Activated CD8-positive, alpha-beta T cell treated with anti-CD3 and anti-CD28 coated beads, Interleukin-2, amount 10 ng/mL, durations not matched to agents 7 days and 5 days (primary cell): ENCODE data around the gene PHF1. TPM values are rescaled to one million over a fixed set of nuclear protein-coding genes. Genes with fewer than 3 reads are reported as not detected.

ENCODE experiments used
- ATAC-seq: fragments of 150-1000 bp; cut with Tn5 transposase; one replicate; pipeline ENCODE4 v1.10.0; 2021; ENCODE audit warnings: moderate library complexity
- CTCF ChIA-PET: fragments of 350-600 bp; sonication (Branson Sonifier 250); formaldehyde crosslinking; loops from one replicate; lab custom pipeline; 2021; ENCODE audit warnings: antibody characterized with exemption; lab: Charles Lee
- POLR2A ChIA-PET: fragments of 350-600 bp; sonication (Branson Sonifier 250); formaldehyde crosslinking; loops from one replicate; lab custom pipeline; 2021; ENCODE audit warnings: antibody characterized with exemption; lab: Charles Lee
- DNase-seq: peaks from one replicate; pipeline ENCODE4 v3.0.0-alpha.2; 2020
- H3K27ac Mint-ChIP-seq: one replicate; pipeline ENCODE4 v1.8.0; 2021; ENCODE audit warnings: mild to moderate bottlenecking, mixed read lengths
- H3K27me3 Mint-ChIP-seq: one replicate; pipeline ENCODE4 v1.8.0; 2021; ENCODE audit warnings: low read depth, mixed read lengths
- H3K36me3 Mint-ChIP-seq: one replicate; pipeline ENCODE4 v1.8.0; 2021; ENCODE audit warnings: low read depth, mixed read lengths
- H3K4me1 Mint-ChIP-seq: one replicate; pipeline ENCODE4 v1.8.0; 2021; ENCODE audit warnings: low read depth, mixed read lengths
- H3K4me3 Mint-ChIP-seq: one replicate; pipeline ENCODE4 v1.8.0; 2021; ENCODE audit warnings: mild to moderate bottlenecking, mixed read lengths
- H3K9me3 Mint-ChIP-seq: one replicate; pipeline ENCODE4 v1.8.0; 2022; ENCODE audit warnings: mixed read lengths; ENCODE audit not compliant: insufficient read depth
- total RNA-seq, 2 experiments: library from RNA; stranded (reverse); gene quantifications; one replicate each; pipeline ENCODE4 v1.2.3, GENCODE V29; 2021

Gene PHF1
- total RNA-seq, 2 experiments from 2014 or later = 35.9 to 36.5 TPM

- CTCF ChIA-PET = interaction anchor here (0.7 to 2.3 kb wide), 2 partner anchors 19 to 32 kb away, joined by 3 to 9 read pairs; partner anchors contain the start of gene CUTA
- Mint-ChIP-seq H3K27ac (no peak overlapping the region), H3K27me3 (no peaks in the 10 kb centered on the region), H3K36me3 (peaks cover 29% of the 10 kb centered on the region), H3K4me1 (peaks cover 20% of the 10 kb centered on the region), H3K4me3 (no peak overlapping the region), H3K9me3 (no peaks in the 10 kb centered on the region)
- POLR2A ChIA-PET = interaction anchor here (0.9 kb wide), 1 partner anchor 19 kb away, joined by 5 read pairs; no protein-coding TSS in a partner anchor
- ATAC-seq (no peak), DNase-seq (no peak)
Observed at GRCh38 chr6:33450434-33450833, 39.6 kb downstream of the PHF1 start.

GRCh38 chr6:33451606-33452005, 40.8 kb downstream of the PHF1 start:
- Mint-ChIP-seq H3K27ac (no peak overlapping the region), H3K27me3 (no peaks in the 10 kb centered on the region), H3K4me1 (peaks cover 27% of the 10 kb centered on the region), H3K9me3 (no peaks in the 10 kb centered on the region), H3K36me3 (peaks cover 27% of the 10 kb centered on the region), H3K4me3 (no peak overlapping the region)
- ATAC-seq = no peak
- DNase-seq = no peak
- ChIA-PET CTCF (interaction anchor here (2.3 kb wide), 1 partner anchor 21 kb away, joined by 9 read pairs; no protein-coding TSS in a partner anchor), POLR2A (no interaction called here)

- CTCF ChIA-PET = no interaction called here
- H3K36me3 Mint-ChIP-seq = peaks cover 30% of the 10 kb centered on the region
- POLR2A ChIA-PET = no interaction called here
Observed at GRCh38 chr6:33452496-33452895, 41.7 kb downstream of the PHF1 start.

GRCh38 chr6:33453393-33454008, 42.7 kb downstream of the PHF1 start:
- ChIA-PET CTCF (interaction anchor here (1.1 to 2.3 kb wide), 5 partner anchors 18 to 134 kb away, joined by 3 to 10 read pairs (median 3); no protein-coding TSS in a partner anchor), POLR2A (interaction anchor here (0.6 to 2.6 kb wide), 7 partner anchors 22 to 262 kb away, joined by 3 to 14 read pairs (median 6); partner anchors contain the start of genes BAK1 and CUTA)
- H3K4me1 Mint-ChIP-seq = peaks cover 29% of the 10 kb centered on the region
- H3K9me3 Mint-ChIP-seq = no peaks in the 10 kb centered on the region
- ATAC-seq (no peak), DNase-seq (no peak)
- H3K27ac Mint-ChIP-seq = peak overlapping the region; percentile 88
- no peaks in the 10 kb centered on the region for H3K27me3 Mint-ChIP-seq
- H3K4me3 Mint-ChIP-seq = peak overlapping the region; percentile 94
- H3K36me3 Mint-ChIP-seq = peaks cover 24% of the 10 kb centered on the region

More at GRCh38 chr6:33452496-33452895, 41.7 kb downstream of the PHF1 start:
- no peak overlapping the region for H3K27ac Mint-ChIP-seq
- DNase-seq (no peak), ATAC-seq (no peak)
- no peak overlapping the region for H3K4me3 Mint-ChIP-seq
- H3K9me3 Mint-ChIP-seq = no peaks in the 10 kb centered on the region
- no peaks in the 10 kb centered on the region for H3K27me3 Mint-ChIP-seq
- H3K4me1 Mint-ChIP-seq = peaks cover 29% of the 10 kb centered on the region

DNA sequence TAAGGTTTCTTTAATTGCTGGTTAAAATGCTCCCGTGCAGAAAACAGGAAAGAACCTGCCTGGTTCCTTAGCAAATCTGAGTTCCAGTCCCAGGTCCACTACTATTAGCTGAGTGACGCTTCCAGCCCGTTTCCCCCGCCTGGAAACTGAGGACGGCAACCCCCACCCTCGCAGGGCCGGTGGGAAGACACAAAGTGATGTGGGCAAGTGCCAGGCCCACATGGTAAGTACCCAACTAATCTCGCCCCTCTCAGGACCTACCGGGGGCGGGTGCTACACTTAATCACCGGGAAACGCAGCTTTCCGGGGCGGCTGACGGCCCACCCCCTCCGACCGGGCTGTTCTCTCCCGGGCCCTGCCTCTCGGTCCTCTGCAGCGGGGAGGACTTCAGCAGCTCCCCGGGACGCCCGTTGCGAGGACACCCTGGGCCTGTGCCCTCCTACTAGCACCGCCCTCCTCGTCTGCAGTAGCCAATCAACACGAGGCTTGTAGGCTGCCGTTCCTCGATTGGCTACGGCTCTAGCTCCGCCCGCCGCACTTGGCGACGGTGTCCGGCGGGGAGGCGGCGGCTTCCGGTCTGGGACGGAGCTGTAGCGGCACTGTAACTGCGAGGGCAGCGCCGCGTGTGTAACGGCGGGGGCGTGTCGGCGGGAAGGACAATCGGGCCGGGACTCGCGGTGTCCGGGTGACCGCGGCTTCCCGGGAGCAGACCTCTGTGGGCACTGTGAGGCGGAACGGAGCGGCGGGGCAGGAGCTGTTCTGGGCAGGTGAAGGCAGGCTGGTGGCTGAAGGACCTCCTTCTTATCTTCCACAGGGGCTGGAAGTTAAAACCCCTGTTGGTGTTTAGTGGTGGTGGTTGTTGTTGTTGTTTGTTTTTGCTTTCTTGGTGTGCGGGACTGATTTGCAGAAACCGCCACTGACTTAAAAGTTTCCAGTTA, 43.5 kb downstream of the PHF1 start, which contains the start of gene ZBTB9:
Gene ZBTB9, plus strand, starts transcription at position 568 of the 938 bp plus-strand sequence. CDS start 525 bp downstream, outside the sequence.
- H3K27me3 Mint-ChIP-seq = peaks cover 2% of the 10 kb centered on the region
- ChIA-PET CTCF (interaction anchor here (0.6 to 2.3 kb wide), 9 partner anchors 19 to 153 kb away, joined by 3 to 10 read pairs (median 4); no protein-coding TSS in a partner anchor), POLR2A (interaction anchor here (0.6 to 2.6 kb wide), 11 partner anchors 23 to 261 kb away, joined by 3 to 14 read pairs (median 5); partner anchors contain the start of genes BAK1, CUTA and KIFC1)
- H3K9me3 Mint-ChIP-seq = no peaks in the 10 kb centered on the region
- peaks cover 17% of the 10 kb centered on the region for H3K36me3 Mint-ChIP-seq
- DNase-seq = peak; percentile 97
- peak; percentile 99 for ATAC-seq
- H3K4me1 Mint-ChIP-seq = peaks cover 29% of the 10 kb centered on the region
- peak within 1 kb of the TSS; percentile 88 for H3K27ac Mint-ChIP-seq
- H3K4me3 Mint-ChIP-seq = peak within 1 kb of the TSS; percentile 94

DNA sequence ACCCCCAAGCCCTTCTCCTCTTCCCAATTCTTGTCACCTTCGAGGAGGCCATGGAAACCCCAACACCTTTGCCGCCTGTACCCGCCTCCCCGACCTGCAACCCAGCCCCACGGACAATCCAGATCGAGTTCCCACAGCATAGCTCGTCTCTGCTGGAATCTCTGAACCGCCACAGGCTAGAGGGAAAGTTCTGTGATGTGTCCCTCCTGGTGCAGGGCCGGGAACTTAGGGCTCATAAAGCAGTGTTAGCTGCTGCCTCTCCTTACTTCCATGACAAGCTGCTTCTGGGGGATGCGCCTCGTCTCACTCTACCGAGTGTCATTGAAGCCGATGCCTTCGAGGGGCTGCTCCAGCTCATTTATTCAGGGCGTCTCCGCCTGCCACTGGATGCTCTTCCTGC, 44.2 kb downstream of the PHF1 start:
- peak overlapping the region; percentile 94 for H3K4me3 Mint-ChIP-seq
- peaks cover 29% of the 10 kb centered on the region for H3K4me1 Mint-ChIP-seq
- CTCF ChIA-PET = interaction anchor here (1.2 to 2.3 kb wide), 4 partner anchors 24 to 153 kb away, joined by 4 to 10 read pairs (median 6); no protein-coding TSS in a partner anchor
- peaks cover 2% of the 10 kb centered on the region for H3K27me3 Mint-ChIP-seq
- H3K27ac Mint-ChIP-seq = peak overlapping the region; percentile 88
- no peaks in the 10 kb centered on the region for H3K9me3 Mint-ChIP-seq
- DNase-seq (no peak), ATAC-seq (no peak)
- H3K36me3 Mint-ChIP-seq = peaks cover 16% of the 10 kb centered on the region
- POLR2A ChIA-PET = interaction anchor here (0.7 to 2.6 kb wide), 7 partner anchors 24 to 167 kb away, joined by 3 to 14 read pairs (median 5); partner anchors contain the start of genes BAK1, CUTA and KIFC1

DNA sequence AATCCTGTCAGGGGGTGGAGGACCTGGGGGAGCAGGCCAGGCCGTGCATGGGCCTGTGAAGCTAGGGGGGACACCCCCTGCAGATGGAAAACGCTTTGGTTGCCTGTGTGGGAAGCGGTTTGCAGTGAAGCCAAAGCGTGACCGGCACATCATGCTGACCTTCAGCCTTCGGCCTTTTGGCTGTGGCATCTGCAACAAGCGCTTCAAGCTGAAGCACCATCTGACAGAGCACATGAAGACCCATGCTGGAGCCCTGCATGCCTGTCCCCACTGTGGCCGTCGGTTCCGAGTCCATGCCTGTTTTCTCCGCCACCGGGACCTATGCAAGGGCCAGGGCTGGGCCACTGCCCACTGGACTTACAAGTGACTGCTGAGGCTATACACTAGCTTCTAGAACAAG, 45.3 kb downstream of the PHF1 start:
- CTCF ChIA-PET = no interaction called here

DNA sequence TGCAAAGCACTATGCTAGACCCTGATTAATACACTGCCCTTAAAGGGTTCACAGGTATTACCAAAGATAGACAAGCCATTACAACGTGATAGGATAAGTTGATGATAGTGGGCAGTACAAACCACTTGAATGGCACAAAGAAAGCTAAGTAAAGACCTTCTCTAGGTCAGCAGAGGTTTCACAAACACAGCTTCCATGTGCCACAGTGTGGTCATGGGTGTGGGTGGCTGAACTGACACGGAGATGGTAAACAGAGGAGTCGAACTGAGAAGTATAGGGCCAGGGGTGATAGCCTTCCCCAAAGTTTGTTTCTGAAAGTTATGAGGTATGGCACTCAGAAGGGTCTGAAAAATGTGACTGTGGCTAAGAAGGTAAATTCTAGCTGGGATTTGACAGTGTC, 47.9 kb downstream of the PHF1 start:
- Mint-ChIP-seq H3K27me3 (peaks cover 6% of the 10 kb centered on the region), H3K4me1 (peaks cover 21% of the 10 kb centered on the region), H3K27ac (no peak overlapping the region), H3K9me3 (no peaks in the 10 kb centered on the region), H3K36me3 (peaks cover 16% of the 10 kb centered on the region), H3K4me3 (no peak overlapping the region)
- ChIA-PET POLR2A (no interaction called here), CTCF (no interaction called here)
- ATAC-seq = no peak
- DNase-seq = no peak

More for the DNA sequence above, 45.3 kb downstream of the PHF1 start:
- peaks cover 2% of the 10 kb centered on the region for H3K27me3 Mint-ChIP-seq
- peaks cover 16% of the 10 kb centered on the region for H3K36me3 Mint-ChIP-seq
- ATAC-seq = no peak
- peak overlapping the region; percentile 12 for H3K4me3 Mint-ChIP-seq
- DNase-seq = no peak
- POLR2A ChIA-PET = interaction anchor here (2.6 kb wide), 1 partner anchor 114 kb away, joined by 14 read pairs; no protein-coding TSS in a partner anchor
- no peak overlapping the region for H3K27ac Mint-ChIP-seq
- H3K4me1 Mint-ChIP-seq = peaks cover 29% of the 10 kb centered on the region
- no peaks in the 10 kb centered on the region for H3K9me3 Mint-ChIP-seq

- Mint-ChIP-seq H3K36me3 (peaks cover 16% of the 10 kb centered on the region), H3K4me1 (peaks cover 20% of the 10 kb centered on the region), H3K9me3 (no peaks in the 10 kb centered on the region), H3K27ac (no peak overlapping the region), H3K27me3 (peaks cover 8% of the 10 kb centered on the region), H3K4me3 (no peak overlapping the region)
- DNase-seq (no peak), ATAC-seq (no peak)
- CTCF ChIA-PET = no interaction called here
- POLR2A ChIA-PET = no interaction called here
Observed at GRCh38 chr6:33459226-33459625, 48.4 kb downstream of the PHF1 start.
